HEK293 (cell line): Measurements from ENCODE around the gene MED25.

Source experiments
- BCL11A ChIP-seq: fragments of 450-650 bp; formaldehyde crosslinking; IDR thresholded peaks from 2 replicates; pipeline ENCODE4 v1.5.1; 2016; ENCODE audit warnings: low read depth, missing biosample characterization, missing genetic modification characterization
- INSM2 ChIP-seq: fragments of 450-650 bp; formaldehyde crosslinking; IDR thresholded peaks from 2 replicates; pipeline ENCODE4 v1.5.1; 2016; ENCODE audit warnings: missing biosample characterization, missing genetic modification characterization
- KLF10 ChIP-seq: fragments of 450-650 bp; IDR thresholded peaks from 2 replicates; pipeline ENCODE4 v1.5.1; 2018; ENCODE audit warnings: missing biosample characterization, mild to moderate bottlenecking, missing genetic modification characterization
- KLF16 ChIP-seq: fragments of 450-650 bp; formaldehyde crosslinking; IDR thresholded peaks from 2 replicates; pipeline ENCODE4 v1.5.1; 2017; ENCODE audit warnings: missing biosample characterization, missing genetic modification characterization
- OVOL3 ChIP-seq: fragments of 450-650 bp; formaldehyde crosslinking; IDR thresholded peaks from 2 replicates; pipeline ENCODE4 v1.5.1; 2016; ENCODE audit warnings: missing biosample characterization, missing genetic modification characterization
- PRDM10 ChIP-seq: fragments of 450-650 bp; formaldehyde crosslinking; IDR thresholded peaks from 2 replicates; pipeline ENCODE4 v1.5.1; 2016; ENCODE audit warnings: missing biosample characterization, missing genetic modification characterization
- PRDM6 ChIP-seq: fragments of 450-650 bp; formaldehyde crosslinking; IDR thresholded peaks from 2 replicates; pipeline ENCODE4 v1.5.1; 2017; ENCODE audit warnings: missing biosample characterization, missing genetic modification characterization
- SP7 ChIP-seq: fragments of 450-650 bp; formaldehyde crosslinking; IDR thresholded peaks from 2 replicates; pipeline ENCODE4 v1.5.1; 2016; ENCODE audit warnings: missing biosample characterization, missing genetic modification characterization
- TCF7L2 ChIP-seq: IDR thresholded peaks from 2 replicates; pipeline ENCODE4 v1.6.1; 2011; ENCODE audit warnings: low read depth, mild to moderate bottlenecking, inconsistent platforms, low read length, moderate library complexity, borderline replicate concordance
- TRIM28 ChIP-seq: IDR thresholded peaks from 2 replicates; pipeline ENCODE4 v1.6.1; 2011; ENCODE audit warnings: low read length, control low read depth, borderline replicate concordance
- YY2 ChIP-seq: fragments of 450-650 bp; formaldehyde crosslinking; IDR thresholded peaks from 2 replicates; pipeline ENCODE4 v1.5.1; 2016; ENCODE audit warnings: missing biosample characterization, missing genetic modification characterization
- ZBTB44 ChIP-seq: fragments of 450-650 bp; IDR thresholded peaks from 2 replicates; pipeline ENCODE4 v1.5.1; 2018; ENCODE audit warnings: missing biosample characterization, mild to moderate bottlenecking, missing genetic modification characterization
- ZNF114 ChIP-seq: fragments of 450-650 bp; formaldehyde crosslinking; IDR thresholded peaks from 2 replicates; pipeline ENCODE4 v1.5.0; 2017; ENCODE audit warnings: missing biosample characterization, missing genetic modification characterization
- ZNF148 ChIP-seq: fragments of 450-650 bp; formaldehyde crosslinking; IDR thresholded peaks from 2 replicates; pipeline ENCODE4 v1.5.0; 2017; ENCODE audit warnings: missing biosample characterization, missing genetic modification characterization, borderline replicate concordance
- ZNF19 ChIP-seq: fragments of 450-650 bp; formaldehyde crosslinking; IDR thresholded peaks from 2 replicates; pipeline ENCODE4; 2016; ENCODE audit warnings: missing biosample characterization, missing genetic modification characterization, low read depth
- ZNF416 ChIP-seq: fragments of 450-650 bp; formaldehyde crosslinking; IDR thresholded peaks from 2 replicates; pipeline ENCODE4 v1.5.1; 2016; ENCODE audit warnings: missing biosample characterization, missing genetic modification characterization
- ZNF449 ChIP-seq: fragments of 450-650 bp; formaldehyde crosslinking; IDR thresholded peaks from 2 replicates; pipeline ENCODE4 v1.5.1; 2017; ENCODE audit warnings: missing biosample characterization, mild to moderate bottlenecking, missing genetic modification characterization, moderate library complexity
- ZNF48 ChIP-seq: fragments of 450-650 bp; formaldehyde crosslinking; IDR thresholded peaks from 2 replicates; pipeline ENCODE4 v1.5.1; 2016; ENCODE audit warnings: missing biosample characterization, missing genetic modification characterization
- ZNF629 ChIP-seq: fragments of 450-650 bp; formaldehyde crosslinking; IDR thresholded peaks from 2 replicates; pipeline ENCODE4 v1.5.1; 2017; ENCODE audit warnings: missing biosample characterization, missing genetic modification characterization
- ZNF664 ChIP-seq: fragments of 450-650 bp; formaldehyde crosslinking; IDR thresholded peaks from 2 replicates; pipeline ENCODE4 v1.5.1; 2016; ENCODE audit warnings: missing biosample characterization, missing genetic modification characterization
- ZNF670 ChIP-seq: fragments of 450-650 bp; formaldehyde crosslinking; IDR thresholded peaks from 2 replicates; pipeline ENCODE4 v1.5.1; 2016; ENCODE audit warnings: missing biosample characterization, missing genetic modification characterization, low read depth
- ZNF768 ChIP-seq: fragments of 450-650 bp; formaldehyde crosslinking; IDR thresholded peaks from 2 replicates; pipeline ENCODE4 v1.5.1; 2018; ENCODE audit warnings: missing biosample characterization, mild to moderate bottlenecking, missing genetic modification characterization
- ZNF785 ChIP-seq: fragments of 450-650 bp; formaldehyde crosslinking; IDR thresholded peaks from 2 replicates; pipeline ENCODE4 v1.5.1; 2016; ENCODE audit warnings: missing biosample characterization, missing genetic modification characterization
- ZNF791 ChIP-seq: fragments of 450-650 bp; formaldehyde crosslinking; IDR thresholded peaks from 2 replicates; pipeline ENCODE4 v1.5.1; 2016; ENCODE audit warnings: missing biosample characterization, missing genetic modification characterization

MED25 gene

GRCh38 chr19:49877020-49877878 is 59.2 kb downstream of the MED25 start, which contains the start of the genes AKT1S1 and TBC1D17 (continued):
- TF ChIP-seq ZBTB44 (tag by site-specific recombination), result peak; percentile 47
- TF ChIP-seq KLF16 (tag by site-specific recombination), result peak; percentile 73
- TF ChIP-seq ZNF791 (tag by site-specific recombination), result no peak
- TF ChIP-seq TRIM28, result no peak
- TF ChIP-seq ZNF664, result 0 out of 2 replicates have a peak, but pooled peaks have one; percentile 7
- TF ChIP-seq PRDM10 (tag by site-specific recombination), result peak; percentile 99
- TF ChIP-seq TCF7L2, result no peak
- TF ChIP-seq ZNF416 (tag by site-specific recombination), result no peak
- peak; percentile 77; the same call in 1 of the 2 replicates for TF ChIP-seq OVOL3
- no peak for TF ChIP-seq ZNF670
- peak; percentile 82 for TF ChIP-seq KLF10 (tag by site-specific recombination)
- TF ChIP-seq YY2 (tag by site-specific recombination), result peak; percentile 48; the same call in 1 of the 2 replicates
- peak; percentile 81 for TF ChIP-seq ZNF629
- TF ChIP-seq ZNF768, result no peak
- no peak for TF ChIP-seq ZNF449 (tag by site-specific recombination)
- no peak for TF ChIP-seq ZNF48 (tag by site-specific recombination)
- no peak for TF ChIP-seq ZNF19 (tag by site-specific recombination)
- TF ChIP-seq BCL11A, result no peak
- TF ChIP-seq PRDM6 (tag by site-specific recombination), result no peak
- no peak for TF ChIP-seq ZNF785
- TF ChIP-seq ZNF148, result no peak
- no peak for TF ChIP-seq ZNF114
- TF ChIP-seq SP7 (tag by site-specific recombination), result peak; percentile 40
- TF ChIP-seq INSM2 (tag by site-specific recombination), result 0 out of 2 replicates have a peak, but pooled peaks have one; percentile 23
